ENCODE data around the gene MED27.
A peak's percentile ranks its signal among the peaks of the same experiment; 100 is the strongest.

Gene MED27

GRCh38 chr9:132116583-132116982 lies 36.9 kb upstream of the MED27 start:
- no peaks in the 10 kb centered on the region for H3K36me3 ChIP-seq (ENCODE audit: control insufficient read depth in 2 of 2, insufficient read depth in 1 of 2, low read length in 2 of 2)

GRCh38 chr9:132114102-132114707 lies 34.5 kb upstream of the MED27 start:
- Histone ChIP-seq H3K4me3 (ENCODE audit: low read depth, low read length) (no peak overlapping the region), H3K4me1 (ENCODE audit: control insufficient read depth, insufficient read depth, low read length) (no peaks in the 10 kb centered on the region), H3K9me3 (ENCODE audit: control insufficient read depth, insufficient read depth, low read depth, low read length) (no peaks in the 10 kb centered on the region), H3K36me3 (ENCODE audit: control insufficient read depth in 2 of 2, insufficient read depth in 1 of 2, low read length in 2 of 2) (no peaks in the 10 kb centered on the region), H3K27ac (ENCODE audit: extremely low read depth, low read depth, low read length) (no peak overlapping the region)
- ChIA-PET POLR2A (interaction anchor here (1.1 kb wide), 1 partner anchor 30 kb away, joined by 4 read pairs; no protein-coding TSS in a partner anchor), CTCF (interaction anchor here (1.1 to 1.4 kb wide), 5 partner anchors 10 to 145 kb away, joined by 4 to 6 read pairs (median 5); no protein-coding TSS in a partner anchor)
- 0 out of 2 replicates have a peak, but pooled peaks have one; percentile 60 for TF ChIP-seq HOXC10 (CRISPR knock-in tag; IDR thresholded peaks at IDR 0.05)
- TF ChIP-seq MEIS1 (CRISPR knock-in tag; IDR thresholded peaks at IDR 0.05; ENCODE audit: borderline replicate concordance): 0 out of 2 replicates have a peak, but pooled peaks have one; percentile 52
- peak; percentile 37; the same call in 1 of the 2 replicates for TF ChIP-seq EGR2 (tag by site-specific recombination; IDR thresholded peaks at IDR 0.05; ENCODE audit: low read depth)
- TF ChIP-seq ZNF148 (tag by site-specific recombination; IDR thresholded peaks at IDR 0.05; ENCODE audit: borderline replicate concordance): no peak
- TF ChIP-seq ZNF600 (tag by site-specific recombination; IDR thresholded peaks at IDR 0.05): no peak
- TF ChIP-seq, protein P1, sequence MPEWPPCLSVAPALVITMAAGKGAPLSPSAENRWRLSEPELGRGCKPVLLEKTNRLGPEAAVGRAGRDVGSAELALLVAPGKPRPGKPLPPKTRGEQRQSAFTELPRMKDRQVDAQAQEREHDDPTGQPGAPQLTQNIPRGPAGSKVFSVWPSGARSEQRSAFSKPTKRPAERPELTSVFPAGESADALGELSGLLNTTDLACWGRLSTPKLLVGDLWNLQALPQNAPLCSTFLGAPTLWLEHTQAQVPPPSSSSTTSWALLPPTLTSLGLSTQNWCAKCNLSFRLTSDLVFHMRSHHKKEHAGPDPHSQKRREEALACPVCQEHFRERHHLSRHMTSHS (tag by site-specific recombination; IDR thresholded peaks at IDR 0.05): no peak
- TF ChIP-seq, protein P2, sequence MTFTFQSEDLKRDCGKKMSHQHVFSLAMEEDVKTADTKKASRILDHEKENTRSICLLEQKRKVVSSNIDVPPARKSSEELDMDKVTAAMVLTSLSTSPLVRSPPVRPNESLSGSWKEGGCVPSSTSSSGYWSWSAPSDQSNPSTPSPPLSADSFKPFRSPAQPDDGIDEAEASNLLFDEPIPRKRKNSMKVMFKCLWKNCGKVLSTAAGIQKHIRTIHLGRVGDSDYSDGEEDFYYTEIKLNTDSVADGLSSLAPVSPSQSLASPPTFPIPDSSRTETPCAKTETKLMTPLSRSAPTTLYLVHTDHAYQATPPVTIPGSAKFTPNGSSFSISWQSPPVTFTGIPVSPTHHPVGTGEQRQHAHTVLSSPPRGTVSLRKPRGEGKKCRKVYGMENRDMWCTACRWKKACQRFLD (tag by site-specific recombination; IDR thresholded peaks at IDR 0.05): no peak
- peak; percentile 22; the same call in 1 of the 2 replicates for TF ChIP-seq ZFHX2 (tag by site-specific recombination; conservative IDR thresholded peaks at IDR 0.05)

More at GRCh38 chr9:132116583-132116982, 36.9 kb upstream of the MED27 start:
- no peaks in the 10 kb centered on the region for H3K4me1 ChIP-seq (ENCODE audit: control insufficient read depth, insufficient read depth, low read length)
- ChIA-PET POLR2A (no interaction called here), CTCF (interaction anchor here (1.1 kb wide), 1 partner anchor 29 kb away, joined by 3 read pairs; no protein-coding TSS in a partner anchor)
- H3K27ac ChIP-seq (ENCODE audit: extremely low read depth, low read depth, low read length): no peak overlapping the region
- H3K4me3 ChIP-seq (ENCODE audit: low read depth, low read length): no peak overlapping the region
- TF ChIP-seq ZBTB21 (tag by site-specific recombination; IDR thresholded peaks at IDR 0.05) (no peak), SP3 (tag by site-specific recombination; IDR thresholded peaks at IDR 0.05) (no peak), GLI4 (tag by site-specific recombination; IDR thresholded peaks at IDR 0.05) (no peak), ZNF280C (tag by site-specific recombination; IDR thresholded peaks at IDR 0.05) (no peak), ZNF157 (tag by site-specific recombination; IDR thresholded peaks at IDR 0.05) (no peak), ZNF518A (tag by site-specific recombination; conservative IDR thresholded peaks at IDR 0.05; ENCODE audit: low read depth) (no peak), ZNF561 (tag by site-specific recombination; IDR thresholded peaks at IDR 0.05; ENCODE audit: borderline replicate concordance) (no peak), ZNF423 (tag by site-specific recombination; IDR thresholded peaks at IDR 0.05) (no peak), ZNF138 (tag by site-specific recombination; IDR thresholded peaks at IDR 0.05; ENCODE audit: borderline replicate concordance) (no peak), ZNF600 (tag by site-specific recombination; IDR thresholded peaks at IDR 0.05) (no peak), WT1 (tag by site-specific recombination; IDR thresholded peaks at IDR 0.05) (no peak), ZNF114 (tag by site-specific recombination; IDR thresholded peaks at IDR 0.05) (no peak)
- no peaks in the 10 kb centered on the region for H3K9me3 ChIP-seq (ENCODE audit: control insufficient read depth, insufficient read depth, low read depth, low read length)

All from HEK293 (cell line).